ENCODE measurements around the gene COP1. TPM values are rescaled to one million over a fixed set of nuclear protein-coding genes. Genes with fewer than 3 reads are reported as not detected.

The COP1 gene
- polyA plus RNA-seq, 2 of the 4 experiments (the other 2 are of a cell fraction), result 21.9 to 42.0 TPM

DNA sequence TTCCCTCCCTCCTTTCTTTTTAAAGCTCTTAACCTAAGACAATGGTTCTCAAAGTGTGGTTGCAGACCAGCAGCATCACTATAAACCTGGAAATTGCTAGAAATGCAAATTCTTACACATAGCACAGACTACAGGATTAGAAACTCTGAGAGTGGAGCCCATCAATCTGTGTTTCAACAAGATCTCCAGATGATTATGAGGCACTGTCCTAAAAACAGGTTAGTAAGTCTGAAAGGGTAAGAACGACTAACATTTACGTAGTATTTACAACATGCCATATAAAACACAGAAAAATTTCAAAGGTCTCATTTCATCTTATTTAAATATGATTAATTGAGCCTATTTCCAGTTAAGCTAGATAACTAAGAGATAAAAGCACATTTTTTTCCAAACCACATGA lies 138.8 kb downstream of the COP1 start:
- ATAC-seq (no peak), DNase-seq (ENCODE audit: low read depth in 1 of 2, low spot score in 1 of 2) (no peak), FAIRE-seq (no peak)
- no peak for TF ChIP-seq HOXB5 (CRISPR knock-in tag; IDR thresholded peaks at IDR 0.05)
- no peak for TF ChIP-seq RNF2 (IDR thresholded peaks at IDR 0.05; ENCODE audit: borderline replicate concordance, low read depth)
- TF ChIP-seq, protein P1, sequence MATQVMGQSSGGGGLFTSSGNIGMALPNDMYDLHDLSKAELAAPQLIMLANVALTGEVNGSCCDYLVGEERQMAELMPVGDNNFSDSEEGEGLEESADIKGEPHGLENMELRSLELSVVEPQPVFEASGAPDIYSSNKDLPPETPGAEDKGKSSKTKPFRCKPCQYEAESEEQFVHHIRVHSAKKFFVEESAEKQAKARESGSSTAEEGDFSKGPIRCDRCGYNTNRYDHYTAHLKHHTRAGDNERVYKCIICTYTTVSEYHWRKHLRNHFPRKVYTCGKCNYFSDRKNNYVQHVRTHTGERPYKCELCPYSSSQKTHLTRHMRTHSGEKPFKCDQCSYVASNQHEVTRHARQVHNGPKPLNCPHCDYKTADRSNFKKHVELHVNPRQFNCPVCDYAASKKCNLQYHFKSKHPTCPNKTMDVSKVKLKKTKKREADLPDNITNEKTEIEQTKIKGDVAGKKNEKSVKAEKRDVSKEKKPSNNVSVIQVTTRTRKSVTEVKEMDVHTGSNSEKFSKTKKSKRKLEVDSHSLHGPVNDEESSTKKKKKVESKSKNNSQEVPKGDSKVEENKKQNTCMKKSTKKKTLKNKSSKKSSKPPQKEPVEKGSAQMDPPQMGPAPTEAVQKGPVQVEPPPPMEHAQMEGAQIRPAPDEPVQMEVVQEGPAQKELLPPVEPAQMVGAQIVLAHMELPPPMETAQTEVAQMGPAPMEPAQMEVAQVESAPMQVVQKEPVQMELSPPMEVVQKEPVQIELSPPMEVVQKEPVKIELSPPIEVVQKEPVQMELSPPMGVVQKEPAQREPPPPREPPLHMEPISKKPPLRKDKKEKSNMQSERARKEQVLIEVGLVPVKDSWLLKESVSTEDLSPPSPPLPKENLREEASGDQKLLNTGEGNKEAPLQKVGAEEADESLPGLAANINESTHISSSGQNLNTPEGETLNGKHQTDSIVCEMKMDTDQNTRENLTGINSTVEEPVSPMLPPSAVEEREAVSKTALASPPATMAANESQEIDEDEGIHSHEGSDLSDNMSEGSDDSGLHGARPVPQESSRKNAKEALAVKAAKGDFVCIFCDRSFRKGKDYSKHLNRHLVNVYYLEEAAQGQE (IDR thresholded peaks at IDR 0.05), result no peak
- TF ChIP-seq ZNF302 (CRISPR knock-in tag; IDR thresholded peaks at IDR 0.05), result no peak
- TF ChIP-seq HEYL (CRISPR knock-in tag; IDR thresholded peaks at IDR 0.05), result no peak
- no peak for TF ChIP-seq POLR2A (IDR thresholded peaks at IDR 0.05; ENCODE audit: low read length)
- TF ChIP-seq, protein P2, sequence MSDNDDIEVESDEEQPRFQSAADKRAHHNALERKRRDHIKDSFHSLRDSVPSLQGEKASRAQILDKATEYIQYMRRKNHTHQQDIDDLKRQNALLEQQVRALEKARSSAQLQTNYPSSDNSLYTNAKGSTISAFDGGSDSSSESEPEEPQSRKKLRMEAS (IDR thresholded peaks at IDR 0.05), result no peak
- no peak for TF ChIP-seq CBX2 (IDR thresholded peaks at IDR 0.05; ENCODE audit: borderline replicate concordance, low read depth)
- TF ChIP-seq NPAS2 (CRISPR knock-in tag; IDR thresholded peaks at IDR 0.05; ENCODE audit: borderline replicate concordance), result no peak
- TF ChIP-seq EHMT2 (IDR thresholded peaks at IDR 0.05; ENCODE audit: low read depth), result no peak
- TF ChIP-seq FOSL2 (IDR thresholded peaks at IDR 0.05), result no peak
- no peak for TF ChIP-seq FOSL2 (CRISPR knock-in tag; IDR thresholded peaks at IDR 0.05)
- no peak overlapping the region for H3K4me2 ChIP-seq
- 100% methylated on average over 2 of the region's 2 CpGs for WGBS (ENCODE audit: missing lambda C conversion rate)
- POLR2A ChIA-PET, result no interaction called here
- H3K27ac ChIP-seq, result no peak overlapping the region
- no peaks in the 10 kb centered on the region for H3K9me3 ChIP-seq
- CTCF ChIA-PET, result interaction anchor here (0.6 kb wide), 1 partner anchor 1557 kb away, joined by 3 read pairs; no protein-coding TSS in a partner anchor
- H3K4me3 ChIP-seq, result no peak overlapping the region
- no peaks in the 10 kb centered on the region for H3K4me1 ChIP-seq

DNA sequence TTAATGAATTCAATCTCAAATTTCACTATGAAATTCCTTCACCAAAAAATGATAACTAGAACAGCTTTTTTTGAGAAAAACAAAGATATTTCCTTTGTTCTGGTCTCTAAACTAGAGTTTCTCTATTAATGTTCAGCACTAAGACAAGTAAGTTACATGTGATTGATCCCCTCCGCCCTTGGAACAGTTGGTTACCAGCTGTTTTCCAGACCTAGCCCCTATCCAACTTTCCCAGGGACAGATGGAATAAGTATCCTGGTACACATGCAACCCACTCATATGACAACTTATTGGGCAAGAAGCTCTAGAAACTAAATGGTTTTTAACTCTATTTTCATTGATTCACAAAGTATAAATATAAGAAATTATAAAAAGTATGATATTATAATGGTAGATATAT lies 140.4 kb downstream of the COP1 start:
- DNase-seq (ENCODE audit: low read depth in 1 of 2, low spot score in 1 of 2) (no peak), ATAC-seq (no peak), FAIRE-seq (no peak)
- CTCF ChIA-PET, result interaction anchor here (0.8 kb wide), 1 partner anchor 693 kb away, joined by 3 read pairs; no protein-coding TSS in a partner anchor
- Histone ChIP-seq H3K4me1 (no peaks in the 10 kb centered on the region), H3K27ac (no peak overlapping the region), H3K4me3 (no peak overlapping the region), H3K9me3 (no peaks in the 10 kb centered on the region), H3K4me2 (no peak overlapping the region)
- TF ChIP-seq CHD2 (IDR thresholded peaks at IDR 0.05; ENCODE audit: low read length, partially characterized antibody) (no peak), RFX5 (IDR thresholded peaks at IDR 0.05) (no peak), MAFK (IDR thresholded peaks at IDR 0.05; ENCODE audit: partially characterized antibody) (no peak), TP53 (CRISPR knock-in tag; IDR thresholded peaks at IDR 0.05) (no peak), PHF8 (IDR thresholded peaks at IDR 0.05; ENCODE audit: borderline replicate concordance, low read depth) (no peak), CBX8 (IDR thresholded peaks at IDR 0.05) (no peak), JUN (IDR thresholded peaks at IDR 0.05) (no peak), HOXB5 (CRISPR knock-in tag; IDR thresholded peaks at IDR 0.05) (no peak), KDM1A (IDR thresholded peaks at IDR 0.05; ENCODE audit: low read depth) (no peak), KDM5A (IDR thresholded peaks at IDR 0.05) (no peak), NR3C1 (IDR thresholded peaks at IDR 0.05) (no peak), RARB (CRISPR knock-in tag; IDR thresholded peaks at IDR 0.05) (no peak)
- TF ChIP-seq, protein P3, sequence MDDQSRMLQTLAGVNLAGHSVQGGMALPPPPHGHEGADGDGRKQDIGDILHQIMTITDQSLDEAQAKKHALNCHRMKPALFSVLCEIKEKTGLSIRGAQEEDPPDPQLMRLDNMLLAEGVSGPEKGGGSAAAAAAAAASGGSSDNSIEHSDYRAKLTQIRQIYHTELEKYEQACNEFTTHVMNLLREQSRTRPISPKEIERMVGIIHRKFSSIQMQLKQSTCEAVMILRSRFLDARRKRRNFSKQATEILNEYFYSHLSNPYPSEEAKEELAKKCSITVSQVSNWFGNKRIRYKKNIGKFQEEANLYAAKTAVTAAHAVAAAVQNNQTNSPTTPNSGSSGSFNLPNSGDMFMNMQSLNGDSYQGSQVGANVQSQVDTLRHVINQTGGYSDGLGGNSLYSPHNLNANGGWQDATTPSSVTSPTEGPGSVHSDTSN (IDR thresholded peaks at IDR 0.05), result no peak
- TF ChIP-seq, protein P4, sequence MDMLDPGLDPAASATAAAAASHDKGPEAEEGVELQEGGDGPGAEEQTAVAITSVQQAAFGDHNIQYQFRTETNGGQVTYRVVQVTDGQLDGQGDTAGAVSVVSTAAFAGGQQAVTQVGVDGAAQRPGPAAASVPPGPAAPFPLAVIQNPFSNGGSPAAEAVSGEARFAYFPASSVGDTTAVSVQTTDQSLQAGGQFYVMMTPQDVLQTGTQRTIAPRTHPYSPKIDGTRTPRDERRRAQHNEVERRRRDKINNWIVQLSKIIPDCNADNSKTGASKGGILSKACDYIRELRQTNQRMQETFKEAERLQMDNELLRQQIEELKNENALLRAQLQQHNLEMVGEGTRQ (IDR thresholded peaks at IDR 0.05), result no peak
- TF ChIP-seq, protein P5, sequence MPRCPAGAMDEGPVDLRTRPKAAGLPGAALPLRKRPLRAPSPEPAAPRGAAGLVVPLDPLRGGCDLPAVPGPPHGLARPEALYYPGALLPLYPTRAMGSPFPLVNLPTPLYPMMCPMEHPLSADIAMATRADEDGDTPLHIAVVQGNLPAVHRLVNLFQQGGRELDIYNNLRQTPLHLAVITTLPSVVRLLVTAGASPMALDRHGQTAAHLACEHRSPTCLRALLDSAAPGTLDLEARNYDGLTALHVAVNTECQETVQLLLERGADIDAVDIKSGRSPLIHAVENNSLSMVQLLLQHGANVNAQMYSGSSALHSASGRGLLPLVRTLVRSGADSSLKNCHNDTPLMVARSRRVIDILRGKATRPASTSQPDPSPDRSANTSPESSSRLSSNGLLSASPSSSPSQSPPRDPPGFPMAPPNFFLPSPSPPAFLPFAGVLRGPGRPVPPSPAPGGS (IDR thresholded peaks at IDR 0.05), result no peak
- POLR2A ChIA-PET, result no interaction called here
- 93% methylated on average over 1 of the region's 1 CpG for WGBS (ENCODE audit: missing lambda C conversion rate)

Data from A549 (cell line).